SK-N-SH (cell line): ENCODE data around the gene RHOXF2.

Experiments used
- CHD2 ChIP-seq: fragments of 150-350 bp; IDR thresholded peaks from 2 replicates; pipeline ENCODE4 v1.6.1; 2018; ENCODE audit warnings: low read length; ENCODE audit not compliant: partially characterized antibody
- EP300 ChIP-seq, 2 experiments: IDR thresholded peaks; 2 replicates each; pipeline versions ENCODE4 v1.4.0 to v1.6.1; 2012; ENCODE audit warnings: borderline replicate concordance in 1 of 2, low read depth in 1 of 2, low read length in 1 of 2
- GATA2 ChIP-seq: sonication (generic); formaldehyde crosslinking; IDR thresholded peaks from 2 replicates; pipeline ENCODE4 v1.5.0; 2020; ENCODE audit warnings: mild to moderate bottlenecking, missing genetic modification reagents
- MEF2A ChIP-seq: IDR thresholded peaks from 2 replicates; pipeline ENCODE4 v1.4.0; 2012; ENCODE audit warnings: low read depth, borderline replicate concordance
- NFIC ChIP-seq: IDR thresholded peaks from 2 replicates; pipeline ENCODE4 v1.4.0; 2012; ENCODE audit warnings: borderline replicate concordance
- NRF1 ChIP-seq: IDR thresholded peaks from 2 replicates; pipeline ENCODE4 v1.6.1; 2012; ENCODE audit warnings: low read depth, mild to moderate bottlenecking, low read length
- POLR2AphosphoS5 ChIP-seq: IDR thresholded peaks from 2 replicates; pipeline ENCODE4 v1.6.1; 2012; ENCODE audit warnings: low read depth, low read length
- RCOR1 ChIP-seq: fragments of 150-350 bp; IDR thresholded peaks from 2 replicates; pipeline ENCODE4 v1.6.1; 2017; ENCODE audit warnings: antibody characterized with exemption, low read length
- SIN3A ChIP-seq: IDR thresholded peaks from 2 replicates; pipeline ENCODE4 v1.6.1; 2012; ENCODE audit warnings: low read depth, mild to moderate bottlenecking, low read length, moderate library complexity, borderline replicate concordance
- SMC3 ChIP-seq: IDR thresholded peaks from 2 replicates; pipeline ENCODE4 v1.6.1; 2012; ENCODE audit warnings: low read depth, low read length, improper control_type of control experiment
- YY1 ChIP-seq: IDR thresholded peaks from 2 replicates; pipeline ENCODE4 v1.4.0; 2012; ENCODE audit warnings: low read depth, mild to moderate bottlenecking
- TF ChIP-seq, protein P1 (sequence below): fragments of 200-600 bp; sonication (generic); IDR thresholded peaks from 2 replicates; pipeline ENCODE4 v1.6.1; 2017; ENCODE audit warnings: antibody characterized with exemption, mild to moderate bottlenecking, moderate library complexity
- TF ChIP-seq, protein P2 (sequence below): IDR thresholded peaks from 2 replicates; pipeline ENCODE4; 2012

DNA sequence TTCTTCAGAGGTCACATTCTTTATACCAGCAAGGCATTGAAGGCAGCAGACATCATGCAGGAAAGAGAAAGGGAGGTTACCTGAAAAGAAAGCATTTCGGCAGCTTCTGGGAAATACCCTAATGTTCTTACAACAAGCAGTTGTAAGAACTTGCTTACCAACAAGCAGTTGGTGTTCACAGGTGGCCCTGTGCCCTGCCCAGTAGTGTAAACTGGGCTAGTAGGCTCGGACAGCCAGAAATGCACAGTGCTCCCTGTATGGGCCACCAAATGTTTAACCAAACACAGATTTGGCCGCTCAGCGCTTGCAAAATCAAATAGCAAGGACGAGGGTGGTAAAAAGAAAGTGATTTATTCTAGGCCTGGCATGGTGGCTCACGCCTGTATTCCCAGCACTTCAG is 22.3 kb upstream of the RHOXF2 start:
- TF ChIP-seq RCOR1 (no peak), POLR2AphosphoS5 (no peak), MEF2A (no peak), CHD2 (no peak), NRF1 (no peak), GATA2 (no peak), YY1 (no peak), SIN3A (no peak), EP300 (IDR thresholded peaks at IDR 0.05; ENCODE audit: borderline replicate concordance in 1 of 2, low read depth in 1 of 2, low read length in 1 of 2) (no peak), SMC3 (no peak), NFIC (no peak)
- TF ChIP-seq, protein P1, sequence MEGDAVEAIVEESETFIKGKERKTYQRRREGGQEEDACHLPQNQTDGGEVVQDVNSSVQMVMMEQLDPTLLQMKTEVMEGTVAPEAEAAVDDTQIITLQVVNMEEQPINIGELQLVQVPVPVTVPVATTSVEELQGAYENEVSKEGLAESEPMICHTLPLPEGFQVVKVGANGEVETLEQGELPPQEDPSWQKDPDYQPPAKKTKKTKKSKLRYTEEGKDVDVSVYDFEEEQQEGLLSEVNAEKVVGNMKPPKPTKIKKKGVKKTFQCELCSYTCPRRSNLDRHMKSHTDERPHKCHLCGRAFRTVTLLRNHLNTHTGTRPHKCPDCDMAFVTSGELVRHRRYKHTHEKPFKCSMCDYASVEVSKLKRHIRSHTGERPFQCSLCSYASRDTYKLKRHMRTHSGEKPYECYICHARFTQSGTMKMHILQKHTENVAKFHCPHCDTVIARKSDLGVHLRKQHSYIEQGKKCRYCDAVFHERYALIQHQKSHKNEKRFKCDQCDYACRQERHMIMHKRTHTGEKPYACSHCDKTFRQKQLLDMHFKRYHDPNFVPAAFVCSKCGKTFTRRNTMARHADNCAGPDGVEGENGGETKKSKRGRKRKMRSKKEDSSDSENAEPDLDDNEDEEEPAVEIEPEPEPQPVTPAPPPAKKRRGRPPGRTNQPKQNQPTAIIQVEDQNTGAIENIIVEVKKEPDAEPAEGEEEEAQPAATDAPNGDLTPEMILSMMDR, result no peak
- TF ChIP-seq, protein P2, sequence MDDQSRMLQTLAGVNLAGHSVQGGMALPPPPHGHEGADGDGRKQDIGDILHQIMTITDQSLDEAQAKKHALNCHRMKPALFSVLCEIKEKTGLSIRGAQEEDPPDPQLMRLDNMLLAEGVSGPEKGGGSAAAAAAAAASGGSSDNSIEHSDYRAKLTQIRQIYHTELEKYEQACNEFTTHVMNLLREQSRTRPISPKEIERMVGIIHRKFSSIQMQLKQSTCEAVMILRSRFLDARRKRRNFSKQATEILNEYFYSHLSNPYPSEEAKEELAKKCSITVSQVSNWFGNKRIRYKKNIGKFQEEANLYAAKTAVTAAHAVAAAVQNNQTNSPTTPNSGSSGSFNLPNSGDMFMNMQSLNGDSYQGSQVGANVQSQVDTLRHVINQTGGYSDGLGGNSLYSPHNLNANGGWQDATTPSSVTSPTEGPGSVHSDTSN, result no peak
